ENCODE measurements around the gene TTC7B. TPM values are rescaled to one million over a fixed set of nuclear protein-coding genes. Genes with fewer than 3 reads are reported as not detected.
A peak's percentile ranks its signal among the peaks of the same experiment; 100 is the strongest.

Gene TTC7B
- total and polyA plus RNA-seq, 2 donors (not counting 1 experiment from before 2014, with no cell fraction given) = 18.8 to 37.5 TPM

- Histone ChIP-seq H2AFZ (ENCODE audit: low read length) (no peak overlapping the region), H3K27ac (ENCODE audit: insufficient read depth, low read length) (no peak overlapping the region), H3K4me1 (ENCODE audit: control insufficient read depth, extremely low read depth, insufficient read depth, low read length) (no peaks in the 10 kb centered on the region), H3K36me3 (ENCODE audit: control insufficient read depth, insufficient read depth, low read length) (no peaks in the 10 kb centered on the region), H3K27me3 (ENCODE audit: control insufficient read depth, insufficient read depth, low read length) (no peaks in the 10 kb centered on the region), H4K20me1 (ENCODE audit: control insufficient read depth, extremely low read depth, insufficient read depth, low read length) (no peaks in the 10 kb centered on the region), H3K9me3 (ENCODE audit: control insufficient read depth, insufficient read depth, low read depth, low read length) (no peaks in the 10 kb centered on the region), H3K79me2 (ENCODE audit: control insufficient read depth, insufficient read depth, low read length) (no peaks in the 10 kb centered on the region), H3K4me3 (replicated peaks in 1 of 4; ENCODE audit: control extremely low read depth in 1 of 4, insufficient read depth in 1 of 4, low read depth in 3 of 4, low read length in 4 of 4) (no peak overlapping the region), H3K4me2 (ENCODE audit: extremely low read depth, insufficient read depth, low read length) (no peak overlapping the region), H3K9ac (ENCODE audit: insufficient read depth, low read length) (no peak overlapping the region)
- TF ChIP-seq CTCF (conservative IDR thresholded peaks at IDR 0.05 in 1 of 2, IDR thresholded peaks at IDR 0.05 in 1 of 2; ENCODE audit: low read depth in 1 of 2, low read length in 2 of 2) (no peak), EZH2 (IDR thresholded peaks at IDR 0.05; ENCODE audit: low read length, missing control alignments) (no peak)
- DNase-seq (ENCODE audit: low read depth in 2 of 2) = no peak
Observed at GRCh38 chr14:90767899-90768298, 48.3 kb downstream of the TTC7B start.

- no peaks in the 10 kb centered on the region for H3K27me3 ChIP-seq (ENCODE audit: control insufficient read depth, insufficient read depth, low read length)
- H3K4me3 ChIP-seq (replicated peaks in 1 of 4; ENCODE audit: control extremely low read depth in 1 of 4, insufficient read depth in 1 of 4, low read depth in 3 of 4, low read length in 4 of 4) = no peak overlapping the region
- no peak overlapping the region for H3K4me2 ChIP-seq (ENCODE audit: extremely low read depth, insufficient read depth, low read length)
- H3K79me2 ChIP-seq (ENCODE audit: control insufficient read depth, insufficient read depth, low read length) = no peaks in the 10 kb centered on the region
- no peak overlapping the region for H3K9ac ChIP-seq (ENCODE audit: insufficient read depth, low read length)
- no peaks in the 10 kb centered on the region for H4K20me1 ChIP-seq (ENCODE audit: control insufficient read depth, extremely low read depth, insufficient read depth, low read length)
- no peak overlapping the region for H2AFZ ChIP-seq (ENCODE audit: low read length)
- peaks cover 7% of the 10 kb centered on the region for H3K4me1 ChIP-seq (ENCODE audit: control insufficient read depth, extremely low read depth, insufficient read depth, low read length)
- no peaks in the 10 kb centered on the region for H3K36me3 ChIP-seq (ENCODE audit: control insufficient read depth, insufficient read depth, low read length)
- DNase-seq (ENCODE audit: low read depth in 2 of 2) = peak; percentile 28 to 50
- H3K9me3 ChIP-seq (ENCODE audit: control insufficient read depth, insufficient read depth, low read depth, low read length) = no peaks in the 10 kb centered on the region
- TF ChIP-seq CTCF (conservative IDR thresholded peaks at IDR 0.05 in 1 of 2, IDR thresholded peaks at IDR 0.05 in 1 of 2; ENCODE audit: low read depth in 1 of 2, low read length in 2 of 2) (peak; percentile 30 to 69), EZH2 (IDR thresholded peaks at IDR 0.05; ENCODE audit: low read length, missing control alignments) (no peak)
- no peak overlapping the region for H3K27ac ChIP-seq (ENCODE audit: insufficient read depth, low read length)
Observed at GRCh38 chr14:90760591-90761316, 55.5 kb downstream of the TTC7B start.

- no peak overlapping the region for H3K9ac ChIP-seq (ENCODE audit: insufficient read depth, low read length)
- TF ChIP-seq EZH2 (IDR thresholded peaks at IDR 0.05; ENCODE audit: low read length, missing control alignments) = no peak
- TF ChIP-seq CTCF (conservative IDR thresholded peaks at IDR 0.05 in 1 of 2, IDR thresholded peaks at IDR 0.05 in 1 of 2; ENCODE audit: low read depth in 1 of 2, low read length in 2 of 2) = no peak
- H4K20me1 ChIP-seq (ENCODE audit: control insufficient read depth, extremely low read depth, insufficient read depth, low read length) = no peaks in the 10 kb centered on the region
Observed at GRCh38 chr14:90760078-90760444, 56.2 kb downstream of the TTC7B start.

More at GRCh38 chr14:90760078-90760444, 56.2 kb downstream of the TTC7B start:
- no peak overlapping the region for H3K4me3 ChIP-seq (replicated peaks in 1 of 4; ENCODE audit: control extremely low read depth in 1 of 4, insufficient read depth in 1 of 4, low read depth in 3 of 4, low read length in 4 of 4)
- DNase-seq (ENCODE audit: low read depth in 2 of 2) = no peak
- H2AFZ ChIP-seq (ENCODE audit: low read length) = no peak overlapping the region
- H3K4me2 ChIP-seq (ENCODE audit: extremely low read depth, insufficient read depth, low read length) = no peak overlapping the region
- peaks cover 7% of the 10 kb centered on the region for H3K4me1 ChIP-seq (ENCODE audit: control insufficient read depth, extremely low read depth, insufficient read depth, low read length)
- H3K79me2 ChIP-seq (ENCODE audit: control insufficient read depth, insufficient read depth, low read length) = no peaks in the 10 kb centered on the region
- no peak overlapping the region for H3K27ac ChIP-seq (ENCODE audit: insufficient read depth, low read length)
- no peaks in the 10 kb centered on the region for H3K36me3 ChIP-seq (ENCODE audit: control insufficient read depth, insufficient read depth, low read length)
- no peaks in the 10 kb centered on the region for H3K27me3 ChIP-seq (ENCODE audit: control insufficient read depth, insufficient read depth, low read length)
- H3K9me3 ChIP-seq (ENCODE audit: control insufficient read depth, insufficient read depth, low read depth, low read length) = no peaks in the 10 kb centered on the region

All from fibroblast of lung (primary cell).